Activated naive CD4-positive, alpha-beta T cell (primary cell): ENCODE measurements around the gene NMNAT2.

Experiments used
- DNase-seq, 4 experiments: peaks; one replicate each; lab custom pipeline; 2025; lab: John Stamatoyannopoulos, UW

NMNAT2 gene

DNA sequence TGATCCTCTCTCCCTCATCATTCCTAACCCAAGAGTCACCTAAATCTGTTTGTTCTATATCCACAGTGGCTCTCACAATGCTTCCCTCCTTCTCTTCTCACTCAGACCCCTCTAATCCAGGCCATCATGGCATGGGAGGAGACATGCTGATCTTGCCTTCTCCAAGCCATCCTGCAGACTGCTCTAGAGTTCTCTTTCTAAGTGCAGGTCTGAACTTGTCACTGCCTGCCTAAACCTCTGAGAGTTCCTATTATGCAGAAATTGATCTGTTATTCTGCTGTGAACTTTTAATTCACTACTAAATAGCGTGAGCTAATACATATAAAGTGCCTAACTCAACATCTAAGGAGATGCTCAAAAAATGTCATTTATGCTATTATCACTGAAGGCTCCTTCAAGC is 205.3 kb downstream of the NMNAT2 start:
- DNase-seq, result no peak

DNA sequence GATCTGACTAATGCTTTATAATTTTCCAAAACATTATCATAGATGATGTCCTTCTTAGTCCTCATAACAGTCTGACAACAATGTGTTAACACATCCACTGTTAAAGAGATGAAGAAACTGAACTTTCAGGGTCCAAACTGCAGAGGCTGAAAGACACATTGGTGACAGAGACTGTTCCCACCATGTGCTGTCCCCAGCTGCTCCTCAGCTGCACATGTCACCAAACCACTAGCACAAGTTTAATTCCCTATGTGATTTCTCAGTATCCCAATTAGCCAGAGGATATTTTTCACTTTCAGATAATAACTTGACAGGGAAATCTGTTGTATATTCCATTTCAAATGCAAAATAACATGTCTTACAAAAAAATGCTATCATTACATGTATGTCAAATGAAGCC is 207.5 kb downstream of the NMNAT2 start:
- DNase-seq, result no peak

DNA sequence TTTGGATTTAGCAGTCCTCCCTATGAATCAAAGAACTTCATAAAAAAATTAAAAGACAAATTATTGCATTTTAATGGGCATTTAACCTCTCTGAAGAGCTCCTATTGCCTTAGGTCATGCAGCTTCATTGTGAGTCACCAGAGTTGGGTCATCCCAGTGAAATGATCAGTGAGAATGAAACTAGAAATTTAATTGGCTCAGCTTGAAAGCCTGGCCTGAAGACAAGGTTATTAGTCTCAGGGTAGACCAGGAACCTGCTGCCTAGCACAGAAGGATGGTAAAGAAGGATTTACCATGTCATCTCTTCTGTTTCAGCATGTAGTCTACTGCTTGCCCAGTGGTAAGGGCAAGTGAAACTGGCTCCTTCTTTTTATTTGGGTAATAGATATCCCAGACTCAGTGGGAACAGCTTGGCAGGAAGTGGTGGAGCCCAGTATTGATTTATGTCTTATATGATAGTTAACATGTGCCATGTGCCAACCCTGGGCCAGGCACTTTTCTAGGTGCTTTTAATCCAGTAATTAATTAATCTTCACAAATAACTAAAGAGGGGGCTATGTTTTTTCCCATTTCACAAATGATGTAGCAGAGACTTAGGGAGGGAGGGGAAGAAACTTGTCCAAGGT is 208.5 kb downstream of the NMNAT2 start:
- no peak for DNase-seq

DNA sequence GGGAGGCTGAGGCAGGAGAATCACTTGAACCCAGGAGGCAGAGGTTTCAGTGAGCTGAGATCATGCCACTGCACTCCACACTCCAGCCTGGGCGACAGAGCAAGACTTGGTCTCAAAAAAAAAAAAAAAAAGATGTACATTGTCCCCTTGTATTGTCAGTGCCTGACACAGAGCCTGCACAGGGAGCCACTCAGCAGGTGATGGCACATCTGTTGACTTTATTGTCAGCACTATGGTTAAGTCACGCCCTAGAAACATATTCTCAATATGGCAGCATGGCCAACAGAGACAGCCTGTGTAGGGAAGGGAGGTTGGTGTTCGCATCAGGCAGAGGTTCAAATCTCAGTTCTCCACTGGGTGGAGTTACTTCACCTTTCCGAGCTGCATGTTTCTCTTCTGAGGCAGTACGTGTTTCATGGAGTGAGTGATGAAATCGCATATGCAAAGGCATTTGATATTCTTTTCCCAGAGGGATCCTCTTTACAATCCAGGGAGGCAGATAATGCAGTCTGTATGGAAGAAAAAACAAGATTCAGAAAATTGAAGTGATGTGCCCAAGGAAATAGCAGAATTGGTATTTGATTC is 211.6 kb downstream of the NMNAT2 start:
- no peak for DNase-seq

DNA sequence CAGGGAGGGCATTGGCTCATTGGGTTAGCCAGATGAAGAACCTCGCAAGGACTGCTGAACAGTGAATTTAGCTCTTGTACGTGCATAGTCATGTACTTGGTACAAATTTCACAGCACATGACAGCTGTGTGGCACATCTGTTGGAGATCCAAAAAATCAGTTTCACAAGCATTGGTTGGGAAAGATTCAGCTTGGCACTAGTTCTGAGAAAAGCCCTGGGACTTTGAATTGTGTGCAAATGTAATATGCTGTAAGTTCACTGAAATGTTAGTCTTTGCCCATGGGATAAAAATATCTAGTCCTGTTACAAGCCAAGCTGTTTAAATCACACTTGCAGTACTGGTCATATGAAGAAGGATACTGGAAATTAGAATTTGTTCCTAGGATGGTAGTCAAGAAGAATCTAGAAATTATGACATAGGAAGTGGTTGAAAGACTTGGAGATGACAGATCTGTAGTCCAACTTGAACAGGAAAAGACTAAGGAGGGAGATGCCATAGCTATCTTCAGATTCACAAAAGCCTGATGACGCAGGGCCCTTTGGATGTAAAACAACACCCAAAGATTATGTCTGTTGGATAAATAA is 212.9 kb downstream of the NMNAT2 start:
- DNase-seq, result no peak

DNA sequence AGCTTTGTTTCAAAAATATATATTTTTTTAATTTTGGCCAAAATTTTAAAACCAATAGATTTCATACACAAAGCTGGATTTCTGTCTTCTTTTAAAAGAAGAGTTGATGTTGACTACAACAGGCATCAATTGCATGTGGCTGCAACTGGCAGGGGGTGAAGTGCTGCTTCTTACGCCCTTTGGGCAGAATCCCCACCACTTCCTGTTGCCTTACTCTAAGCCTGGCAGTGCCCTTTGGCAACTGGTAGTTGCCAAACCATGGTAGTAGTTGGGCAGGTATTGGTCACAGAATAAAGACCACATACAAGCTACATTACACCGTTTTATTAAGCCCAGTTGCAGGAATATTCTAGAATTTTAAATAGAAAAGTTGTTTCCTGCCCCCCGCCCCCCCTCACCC is 215.1 kb downstream of the NMNAT2 start:
- DNase-seq, result no peak

DNA sequence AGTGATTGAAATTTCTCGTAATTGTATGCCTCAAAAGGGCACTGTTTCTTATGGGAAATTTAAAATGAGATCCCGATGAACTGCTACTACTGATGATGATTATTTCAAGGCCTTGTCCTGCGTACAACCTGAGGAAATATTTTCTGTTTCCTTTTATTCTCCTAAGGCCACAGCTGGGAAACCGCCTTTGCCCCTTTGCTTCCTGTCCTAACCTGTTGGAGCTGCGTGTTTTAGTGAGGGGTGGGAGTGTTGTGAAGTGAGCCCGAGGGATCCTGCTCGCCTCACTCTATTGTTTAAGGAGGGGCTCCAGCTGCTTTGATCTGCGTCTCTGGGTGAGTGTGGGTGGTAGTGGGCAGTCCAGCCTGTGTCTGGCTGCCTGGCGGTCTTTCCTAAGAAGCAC is 217.7 kb downstream of the NMNAT2 start:
- no peak for DNase-seq

DNA sequence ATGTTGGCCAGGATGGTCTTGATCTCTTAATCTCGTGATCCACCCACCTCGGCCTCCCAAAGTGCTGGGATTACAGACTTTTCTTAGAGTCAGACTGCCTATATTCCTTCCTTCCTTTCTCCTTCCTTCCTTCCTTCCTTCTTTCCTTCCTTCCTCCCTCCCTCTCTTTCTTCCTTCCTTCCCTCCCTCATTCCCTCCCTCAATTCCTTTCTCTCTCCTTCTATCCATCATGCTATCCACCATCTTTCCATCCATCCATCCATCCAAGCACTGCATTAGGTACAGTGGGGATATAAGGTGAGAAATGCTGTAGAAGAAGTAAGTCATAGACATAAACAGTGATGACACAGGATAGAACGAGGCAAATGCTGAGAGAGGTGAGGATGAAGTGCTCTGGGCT is 218.9 kb downstream of the NMNAT2 start:
- DNase-seq, result no peak

DNA sequence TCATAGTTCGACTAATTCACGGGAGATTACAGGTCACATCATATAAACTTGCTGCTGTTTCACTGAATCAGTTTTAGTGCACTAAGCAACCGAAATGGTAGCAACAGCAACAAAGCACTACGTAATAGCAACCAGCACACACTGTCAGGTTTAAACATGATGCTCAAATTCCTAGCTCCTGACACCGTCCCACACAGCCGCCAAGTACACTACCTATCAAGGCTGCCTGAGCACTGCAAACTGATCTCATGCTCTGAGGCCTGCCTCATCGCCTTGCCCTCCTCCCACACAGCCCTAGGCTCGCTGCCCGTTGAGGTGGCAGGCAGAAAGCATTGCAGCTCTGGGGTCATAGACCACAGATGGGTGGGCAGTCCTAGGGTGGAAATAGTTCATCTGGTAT is 219.7 kb downstream of the NMNAT2 start:
- DNase-seq, result no peak
